GM21723 (cell line): ENCODE measurements around the gene MOBP.

ENCODE experiments used
- ATAC-seq: cut with Tn5 transposase; IDR thresholded peaks from one replicate; pipeline ENCODE4 v1.9.1; 2021; ENCODE audit warnings: mild to moderate bottlenecking, moderate library complexity; ENCODE audit not compliant: unreplicated experiment

Gene MOBP

DNA sequence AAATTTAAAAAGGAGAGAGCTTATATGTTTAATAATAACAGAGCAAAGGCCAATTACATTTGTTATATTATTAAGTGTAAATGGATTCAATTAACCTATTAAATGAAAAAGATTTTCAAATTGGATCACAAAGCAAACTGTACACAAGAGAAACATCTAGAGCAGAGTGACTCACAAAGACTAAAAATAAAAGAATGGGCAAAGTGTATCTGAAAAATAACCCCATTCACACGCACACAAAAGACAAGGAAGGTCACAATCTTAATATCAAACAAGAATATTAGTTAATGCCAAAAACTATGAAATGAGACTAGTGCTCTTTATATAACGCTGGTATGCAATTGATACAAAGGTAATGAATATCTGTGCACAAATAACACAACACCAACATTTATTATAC is 65.7 kb downstream of the MOBP start:
- no peak for ATAC-seq

DNA sequence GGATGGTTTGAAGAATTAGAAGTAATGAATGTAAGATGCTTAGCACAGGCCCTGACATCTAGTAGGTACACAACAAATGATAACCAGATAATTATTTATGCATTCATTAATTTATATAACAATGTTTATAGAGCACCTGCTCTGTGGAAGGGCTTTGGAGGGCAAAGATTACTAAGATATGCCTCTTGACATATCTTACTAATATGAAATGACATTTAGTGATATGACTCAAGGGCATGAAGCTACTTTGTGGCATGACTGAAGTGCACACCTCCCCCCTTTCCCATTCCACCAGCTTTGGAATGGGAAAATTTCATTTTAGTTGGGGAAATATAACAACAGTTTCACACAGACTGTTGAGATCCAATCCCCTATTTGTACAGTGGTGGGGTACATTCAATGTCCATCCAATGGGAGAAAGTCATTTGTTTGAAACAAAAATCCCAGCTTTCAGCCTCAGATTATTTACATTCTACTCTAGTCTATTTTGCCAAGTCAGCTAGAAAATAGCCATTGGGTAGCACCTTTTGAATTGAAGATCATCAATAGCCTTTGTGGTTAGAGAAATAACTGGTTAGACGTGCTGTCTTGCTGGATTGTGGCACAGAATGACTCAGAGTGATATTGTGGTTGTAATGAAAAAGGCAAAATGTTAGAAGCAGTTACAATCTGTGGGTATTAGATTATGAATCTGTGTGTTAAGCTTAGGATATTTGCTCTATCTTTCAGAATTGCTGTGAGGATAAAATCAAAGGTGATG is 72.9 kb downstream of the MOBP start:
- no peak for ATAC-seq

DNA sequence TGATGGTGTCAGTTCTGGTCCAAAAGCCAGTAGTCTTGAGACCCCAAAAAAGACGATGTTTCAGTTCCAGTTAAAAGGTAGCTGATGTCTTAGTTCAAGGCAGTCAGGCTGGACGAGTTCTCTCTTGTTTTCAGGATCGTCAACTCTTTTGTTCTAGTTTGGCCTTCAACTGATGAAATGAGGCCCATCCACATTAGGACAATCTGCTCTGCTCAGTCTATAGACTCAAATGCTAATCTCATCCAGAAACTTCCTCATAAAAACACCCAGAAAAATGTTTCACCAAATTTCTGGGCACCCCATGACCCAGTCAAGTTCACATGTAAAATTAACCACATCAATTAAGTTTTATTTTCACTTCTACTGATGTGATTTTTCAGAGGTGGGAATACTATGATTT is 74.0 kb downstream of the MOBP start:
- no peak for ATAC-seq

GRCh38 chr3:39541917-39542329 is 74.4 kb downstream of the MOBP start:
- ATAC-seq = no peak

DNA sequence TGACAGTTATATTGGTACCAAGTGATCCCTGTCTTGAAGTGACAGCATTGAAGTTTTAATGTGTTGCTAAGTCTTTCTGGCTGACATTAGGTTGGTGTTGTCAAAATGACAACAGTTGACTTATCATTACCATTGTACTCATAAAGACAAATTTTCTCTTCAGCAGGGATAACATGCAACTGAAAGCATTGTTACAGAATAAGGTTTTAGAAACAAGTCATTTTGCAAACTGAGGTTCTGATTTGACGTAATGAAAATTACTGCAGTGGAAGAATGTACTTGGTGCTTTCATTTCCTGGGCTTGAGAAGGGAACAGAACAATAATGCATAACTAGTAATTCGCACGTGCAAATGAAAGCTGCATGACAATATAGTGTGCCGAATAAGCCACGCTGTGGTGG is 75.1 kb downstream of the MOBP start:
- no peak for ATAC-seq

DNA sequence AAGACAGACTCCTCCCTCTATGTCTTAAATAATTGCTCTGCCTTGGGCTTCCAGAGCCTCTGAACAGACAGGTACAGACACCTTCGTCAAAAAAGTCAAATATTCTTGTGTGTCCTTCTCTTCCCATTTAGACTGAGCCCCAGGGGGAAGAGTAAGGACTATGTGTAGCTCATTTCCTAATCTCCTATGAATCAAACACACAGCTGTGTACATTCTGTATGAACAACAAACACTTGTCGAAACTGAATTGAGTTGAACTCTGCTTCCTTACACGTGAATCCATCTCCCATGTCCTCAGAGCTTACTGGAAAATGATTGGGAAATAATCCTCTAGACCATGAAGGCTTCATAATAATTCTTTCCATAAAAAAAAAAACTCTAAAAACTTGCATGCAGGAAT is 80.8 kb downstream of the MOBP start:
- no peak for ATAC-seq

- ATAC-seq = no peak
Measured at GRCh38 chr3:39550354-39551051, 83.0 kb downstream of the MOBP start.
